Measurements from ENCODE around the gene FILIP1.

The FILIP1 gene

GRCh38 chr6:75493400-75494064 lies at the start of gene FILIP1:
Gene FILIP1, minus strand, starts transcription at chr6:75493800. Its CDS starts 78,828 bp downstream, at chr6:75414972.
- DNase-seq (ENCODE audit: extremely low read depth in 1 of 2, low read depth in 1 of 2): no peak

- DNase-seq (ENCODE audit: extremely low read depth in 1 of 2, low read depth in 1 of 2): no peak
Observed at GRCh38 chr6:75543311-75543710, 49.7 kb upstream of the FILIP1 start.

- no peak for DNase-seq (ENCODE audit: extremely low read depth in 1 of 2, low read depth in 1 of 2)
Observed at GRCh38 chr6:75539136-75539535, 45.5 kb upstream of the FILIP1 start.

GRCh38 chr6:75532521-75532920 lies 38.9 kb upstream of the FILIP1 start:
- no peak for DNase-seq (ENCODE audit: extremely low read depth in 1 of 2, low read depth in 1 of 2)

- DNase-seq (ENCODE audit: extremely low read depth in 1 of 2, low read depth in 1 of 2): no peak
Observed at GRCh38 chr6:75531174-75531573, 37.6 kb upstream of the FILIP1 start.

GRCh38 chr6:75530696-75531095 lies 37.1 kb upstream of the FILIP1 start:
- no peak for DNase-seq (ENCODE audit: extremely low read depth in 1 of 2, low read depth in 1 of 2)

- DNase-seq (ENCODE audit: extremely low read depth in 1 of 2, low read depth in 1 of 2): no peak
Observed at GRCh38 chr6:75528423-75528822, 34.8 kb upstream of the FILIP1 start.

- peak; percentile 6 to 22 for DNase-seq (ENCODE audit: extremely low read depth in 1 of 2, low read depth in 1 of 2)
Observed at GRCh38 chr6:75526502-75527127, 33.0 kb upstream of the FILIP1 start.

GRCh38 chr6:75525682-75526081 lies 32.1 kb upstream of the FILIP1 start:
- no peak for DNase-seq (ENCODE audit: extremely low read depth in 1 of 2, low read depth in 1 of 2)

GRCh38 chr6:75524322-75524972 lies 30.8 kb upstream of the FILIP1 start:
- DNase-seq (ENCODE audit: extremely low read depth in 1 of 2, low read depth in 1 of 2): no peak

- no peak for DNase-seq (ENCODE audit: extremely low read depth in 1 of 2, low read depth in 1 of 2)
Observed at GRCh38 chr6:75516757-75517156, 23.2 kb upstream of the FILIP1 start.

- no peak for DNase-seq (ENCODE audit: extremely low read depth in 1 of 2, low read depth in 1 of 2)
Observed at GRCh38 chr6:75512591-75512990, 19.0 kb upstream of the FILIP1 start.

- no peak for DNase-seq (ENCODE audit: extremely low read depth in 1 of 2, low read depth in 1 of 2)
Observed at GRCh38 chr6:75505424-75505823, 11.8 kb upstream of the FILIP1 start.

GRCh38 chr6:75504465-75505222 lies 11.0 kb upstream of the FILIP1 start:
- DNase-seq (ENCODE audit: extremely low read depth in 1 of 2, low read depth in 1 of 2): no peak

- DNase-seq (ENCODE audit: extremely low read depth in 1 of 2, low read depth in 1 of 2): no peak
Observed at GRCh38 chr6:75503291-75503690, 9.7 kb upstream of the FILIP1 start.

- no peak for DNase-seq (ENCODE audit: extremely low read depth in 1 of 2, low read depth in 1 of 2)
Observed at GRCh38 chr6:75502884-75503283, 9.3 kb upstream of the FILIP1 start.

GRCh38 chr6:75501756-75502155 lies 8.2 kb upstream of the FILIP1 start:
- DNase-seq (ENCODE audit: extremely low read depth in 1 of 2, low read depth in 1 of 2): no peak

- DNase-seq (ENCODE audit: extremely low read depth in 1 of 2, low read depth in 1 of 2): no peak
Observed at GRCh38 chr6:75499640-75500039, 6.0 kb upstream of the FILIP1 start.

- no peak for DNase-seq (ENCODE audit: extremely low read depth in 1 of 2, low read depth in 1 of 2)
Observed at GRCh38 chr6:75498862-75499261, 5.3 kb upstream of the FILIP1 start.

GRCh38 chr6:75497994-75498393 lies 4.4 kb upstream of the FILIP1 start:
- no peak for DNase-seq (ENCODE audit: extremely low read depth in 1 of 2, low read depth in 1 of 2)

GRCh38 chr6:75495011-75495410 lies 1.4 kb upstream of the FILIP1 start:
- no peak for DNase-seq (ENCODE audit: extremely low read depth in 1 of 2, low read depth in 1 of 2)

Data from activated CD8-positive, alpha-beta memory T cell treated with anti-CD3 and anti-CD28 coated beads for 1 hour (primary cell).